Endothelial cell (in vitro differentiated cells): Measurements from ENCODE around the gene ARID3A. TPM values are rescaled to one million over a fixed set of nuclear protein-coding genes. Genes with fewer than 3 reads are reported as not detected.

Experiments
- DNase-seq: peaks from one replicate; pipeline ENCODE4 v3.0.0; 2021; ENCODE audit warnings: low spot score
- H3K27ac Mint-ChIP-seq: one replicate; pipeline ENCODE4 v1.8.0; 2021; ENCODE audit warnings: mixed read lengths, inconsistent platforms; ENCODE audit not compliant: unreplicated experiment
- H3K27me3 Mint-ChIP-seq: one replicate; pipeline ENCODE4 v1.8.0; 2021; ENCODE audit warnings: mild to moderate bottlenecking, moderate library complexity, mixed read lengths, inconsistent platforms; ENCODE audit not compliant: unreplicated experiment
- H3K36me3 Mint-ChIP-seq: one replicate; pipeline ENCODE4 v1.8.0; 2021; ENCODE audit warnings: mild to moderate bottlenecking, low read depth, mixed read lengths, inconsistent platforms; ENCODE audit not compliant: unreplicated experiment
- H3K4me1 Mint-ChIP-seq: one replicate; pipeline ENCODE4 v1.8.0; 2021; ENCODE audit warnings: mild to moderate bottlenecking, mixed read lengths, inconsistent platforms; ENCODE audit not compliant: unreplicated experiment
- H3K4me3 Mint-ChIP-seq: one replicate; pipeline ENCODE4 v1.8.0; 2021; ENCODE audit warnings: mild to moderate bottlenecking, mixed read lengths, inconsistent platforms; ENCODE audit not compliant: unreplicated experiment
- H3K9me3 Mint-ChIP-seq: one replicate; pipeline ENCODE4 v1.8.0; 2021; ENCODE audit warnings: mixed read lengths, inconsistent platforms; ENCODE audit not compliant: unreplicated experiment
- CTCF ChIP-seq: fragments of 200-600 bp; sonication (generic); IDR thresholded peaks from one replicate; pipeline ENCODE4 v1.5.0; 2021; ENCODE audit warnings: antibody characterized with exemption; ENCODE audit not compliant: unreplicated experiment
- total RNA-seq: library from RNA; stranded (reverse); fragmentation: NEBNext Ultra II Directional; extraction: Animal tissue kit (Norgen Biotek cat#: 25700); gene quantifications from one replicate; pipeline ENCODE4 v1.2.1, GENCODE V29; 2021; ENCODE audit not compliant: unreplicated experiment

Gene ARID3A
- total RNA-seq, 1 donor from 2014 or later = 108 TPM

DNA sequence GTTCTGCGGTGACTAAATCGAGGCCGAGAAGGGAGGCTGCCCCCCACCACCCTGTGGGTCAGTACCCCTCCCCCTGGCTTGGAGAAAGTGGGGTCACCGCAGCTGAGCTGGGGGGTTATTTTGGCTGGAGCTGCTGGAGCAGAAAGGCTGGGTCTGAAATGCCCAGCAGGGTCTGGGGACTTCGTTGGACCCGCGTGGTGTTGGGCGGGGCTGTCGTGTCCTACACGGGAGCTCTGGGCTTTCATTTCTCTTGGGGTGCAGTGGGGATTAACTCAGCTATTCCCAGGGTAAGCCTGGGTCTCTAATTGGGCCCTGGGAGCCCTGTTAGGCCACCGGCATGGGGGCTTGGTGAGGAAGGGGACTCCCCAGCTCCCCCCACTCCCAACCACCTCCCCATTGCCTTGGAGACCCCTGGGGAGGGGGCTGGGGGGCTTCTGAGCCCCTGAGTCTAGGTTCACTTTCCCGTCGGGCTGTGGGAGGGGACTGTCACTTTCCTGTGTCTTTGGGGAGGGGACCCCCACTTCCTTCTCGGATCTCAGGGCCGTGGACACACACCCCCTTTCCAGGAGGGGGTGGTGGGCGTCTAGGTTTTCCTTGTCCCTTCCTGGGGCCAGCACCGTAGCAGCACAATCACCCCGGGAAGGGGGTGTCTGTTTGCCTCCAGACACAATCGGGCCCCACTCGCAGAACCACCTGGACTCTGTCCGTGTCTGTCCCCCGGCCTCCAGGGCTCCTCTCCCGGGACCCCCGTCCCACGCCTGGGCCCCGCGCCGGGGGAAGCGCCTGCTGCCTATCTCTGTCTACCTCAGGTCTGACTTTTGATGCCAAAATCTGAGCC, 48.1 kb downstream of the ARID3A start:
- TF ChIP-seq CTCF = no peak
- Mint-ChIP-seq H3K36me3 (peaks cover 20% of the 10 kb centered on the region), H3K27ac (no peak overlapping the region), H3K27me3 (peaks cover 4% of the 10 kb centered on the region), H3K9me3 (no peaks in the 10 kb centered on the region), H3K4me1 (no peaks in the 10 kb centered on the region), H3K4me3 (no peak overlapping the region)
- no peak for DNase-seq

DNA sequence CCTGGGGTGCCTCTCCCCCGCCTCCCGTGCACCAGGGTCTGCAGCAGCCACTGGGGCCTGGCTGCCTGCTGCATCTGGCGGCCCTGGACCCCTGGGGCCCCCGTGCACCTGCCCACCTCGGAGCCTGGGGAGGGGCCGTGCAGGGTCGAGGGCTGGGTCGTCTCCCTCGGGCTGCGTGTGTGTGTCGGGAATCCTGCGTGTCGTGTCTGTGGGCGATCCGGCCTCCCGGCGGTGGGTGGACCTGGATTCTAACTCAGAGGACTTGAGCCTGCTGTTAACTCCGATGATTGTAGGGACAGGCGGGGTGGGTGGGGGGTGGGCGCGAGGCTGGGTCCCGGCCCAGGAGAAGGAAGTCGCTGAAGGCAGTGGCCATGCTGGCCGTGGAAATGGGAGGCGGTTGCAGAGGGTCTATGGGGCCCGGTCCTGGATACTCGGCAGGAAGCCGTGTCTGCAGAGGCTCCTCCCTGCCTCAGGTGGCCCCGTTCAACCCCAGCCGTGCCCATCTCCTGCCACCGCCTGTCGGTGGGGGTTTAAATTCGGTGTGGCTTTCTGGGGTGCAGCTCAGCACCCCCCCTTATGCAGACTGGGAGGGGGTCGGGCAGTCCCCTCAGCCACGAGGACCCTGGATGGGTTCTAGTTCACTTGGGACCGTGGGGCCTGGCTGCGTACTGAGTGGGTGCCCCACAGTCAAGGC, 48.9 kb downstream of the ARID3A start:
- Mint-ChIP-seq H3K27me3 (peaks cover 4% of the 10 kb centered on the region), H3K4me1 (no peaks in the 10 kb centered on the region), H3K4me3 (no peak overlapping the region), H3K9me3 (no peaks in the 10 kb centered on the region), H3K36me3 (peaks cover 17% of the 10 kb centered on the region), H3K27ac (no peak overlapping the region)
- no peak for DNase-seq
- TF ChIP-seq CTCF = no peak

DNA sequence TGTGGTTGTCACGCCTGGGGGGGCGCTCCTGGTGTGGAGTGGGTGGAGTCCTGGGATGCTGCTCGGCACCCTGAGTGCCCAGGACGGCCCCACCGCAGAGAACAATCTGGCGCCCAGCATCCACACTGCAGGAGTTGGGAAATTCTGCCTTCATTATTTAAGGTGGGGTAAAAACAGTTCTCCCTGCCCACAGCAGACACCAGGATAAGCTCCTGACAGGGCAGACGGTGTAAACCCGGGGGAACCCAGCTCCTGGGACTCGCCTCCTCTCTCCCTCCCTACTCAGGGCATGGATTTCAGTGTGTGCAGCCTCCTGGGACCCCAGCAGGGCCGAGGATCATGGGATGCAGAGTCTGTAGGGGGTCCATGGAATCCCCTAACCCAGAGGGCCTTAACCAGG, 50.6 kb downstream of the ARID3A start:
- no peak for TF ChIP-seq CTCF
- no peak overlapping the region for H3K27ac Mint-ChIP-seq
- H3K9me3 Mint-ChIP-seq = no peaks in the 10 kb centered on the region
- peaks cover 11% of the 10 kb centered on the region for H3K36me3 Mint-ChIP-seq
- H3K4me1 Mint-ChIP-seq = no peaks in the 10 kb centered on the region
- DNase-seq = no peak
- no peak overlapping the region for H3K4me3 Mint-ChIP-seq
- peaks cover 2% of the 10 kb centered on the region for H3K27me3 Mint-ChIP-seq

GRCh38 chr19:977058-977464, 51.2 kb downstream of the ARID3A start:
- H3K36me3 Mint-ChIP-seq = peaks cover 11% of the 10 kb centered on the region
- H3K27me3 Mint-ChIP-seq = peaks cover 2% of the 10 kb centered on the region
- no peak for DNase-seq
- H3K4me1 Mint-ChIP-seq = no peaks in the 10 kb centered on the region
- H3K4me3 Mint-ChIP-seq = no peak overlapping the region
- no peak for TF ChIP-seq CTCF
- no peaks in the 10 kb centered on the region for H3K9me3 Mint-ChIP-seq
- no peak overlapping the region for H3K27ac Mint-ChIP-seq

DNA sequence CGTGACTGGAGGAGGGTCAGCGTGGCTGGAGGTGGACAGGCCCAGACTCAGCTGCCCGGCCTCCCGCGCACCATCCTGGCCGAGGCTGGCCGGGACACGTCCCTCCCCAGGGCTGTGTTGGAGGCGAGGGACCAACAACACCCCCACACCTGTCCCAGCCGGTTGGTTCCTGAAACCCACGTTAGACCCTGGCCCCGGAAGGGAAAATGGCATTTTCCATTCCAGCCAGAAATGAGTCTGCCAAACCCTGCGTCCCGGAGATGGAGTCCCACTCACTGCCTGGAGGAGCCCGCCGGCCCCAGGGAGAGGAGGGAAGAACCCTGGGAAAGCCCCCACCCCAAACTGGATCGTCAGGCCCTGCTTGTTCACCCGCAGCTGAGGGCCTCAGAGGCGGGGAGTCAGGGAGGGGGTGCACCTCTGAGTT, 53.5 kb downstream of the ARID3A start:
- Mint-ChIP-seq H3K36me3 (peaks cover 6% of the 10 kb centered on the region), H3K27me3 (peaks cover 2% of the 10 kb centered on the region), H3K4me3 (no peak overlapping the region), H3K9me3 (no peaks in the 10 kb centered on the region), H3K27ac (no peak overlapping the region), H3K4me1 (no peaks in the 10 kb centered on the region)
- DNase-seq = no peak
- no peak for TF ChIP-seq CTCF
